ENCODE results near the gene SLC36A2.

SLC36A2 gene

DNA sequence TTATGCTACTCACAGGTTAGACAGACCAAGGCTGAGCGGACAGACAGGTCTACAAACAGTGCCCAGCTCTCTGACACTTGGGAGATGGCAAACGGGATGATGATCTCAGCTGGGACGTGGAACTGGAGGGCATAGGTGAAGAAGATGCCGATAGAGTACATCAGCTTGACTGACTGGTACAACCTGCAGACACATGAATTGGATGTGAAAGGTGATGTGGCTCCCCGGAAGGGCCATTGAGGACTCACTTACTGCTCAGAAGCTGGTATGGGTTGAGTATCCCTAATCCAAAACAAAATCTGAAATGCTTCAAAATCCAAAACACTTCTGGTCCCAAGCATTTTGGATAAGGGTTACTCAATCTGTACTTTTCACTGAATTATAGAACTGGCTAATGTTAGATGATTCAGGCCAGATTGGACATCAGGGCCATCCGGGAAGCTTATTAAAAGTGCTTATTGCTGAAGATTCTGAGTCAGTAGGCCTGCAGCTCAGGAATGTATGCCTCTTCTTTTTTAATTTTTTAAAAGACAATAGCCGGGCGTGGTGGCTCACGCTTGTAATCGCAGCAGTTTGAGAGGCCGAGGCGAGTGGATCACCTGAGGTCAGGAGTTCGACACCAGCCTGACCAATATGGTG is 66.2 kb downstream of the SLC36A2 start:
- DNase-seq = no peak

DNA sequence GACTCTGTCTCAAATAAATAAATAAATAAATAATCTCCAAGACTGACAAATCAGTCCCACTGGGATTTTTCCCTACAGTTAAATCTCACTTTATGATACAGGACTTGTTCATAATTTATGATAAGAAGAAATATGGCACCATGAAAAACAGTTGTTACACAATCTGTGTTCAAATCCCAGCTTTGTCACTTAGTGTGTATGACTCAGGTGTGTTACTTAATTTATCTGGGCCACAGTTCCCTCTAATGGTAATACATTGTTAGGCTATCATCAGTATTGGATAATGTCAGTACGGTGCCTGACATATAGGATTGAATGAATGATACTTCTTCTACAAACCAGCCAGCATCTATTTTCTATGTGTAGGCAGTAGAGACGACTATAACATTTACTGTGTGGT is 66.9 kb downstream of the SLC36A2 start:
- DNase-seq = no peak

DNA sequence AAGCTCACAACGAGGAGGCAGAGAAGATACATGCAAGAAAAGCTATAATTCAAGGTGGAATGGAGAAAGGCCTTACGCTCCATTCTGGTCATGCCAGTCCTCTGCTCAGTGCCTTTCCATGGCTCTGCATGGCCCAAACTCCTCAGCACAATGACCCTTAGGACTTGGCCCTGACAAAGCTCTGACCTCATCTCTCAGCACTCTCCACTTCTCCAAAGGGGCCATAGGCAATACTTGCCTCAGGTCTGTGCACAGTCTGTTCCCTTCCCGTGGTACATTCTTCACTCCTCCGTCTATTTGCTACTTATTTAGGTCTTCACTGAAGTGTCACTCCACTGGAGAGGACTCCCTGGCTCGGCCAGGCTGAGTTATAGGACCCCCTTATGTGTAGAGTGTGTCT is 68.5 kb downstream of the SLC36A2 start:
- no peak for DNase-seq

DNA sequence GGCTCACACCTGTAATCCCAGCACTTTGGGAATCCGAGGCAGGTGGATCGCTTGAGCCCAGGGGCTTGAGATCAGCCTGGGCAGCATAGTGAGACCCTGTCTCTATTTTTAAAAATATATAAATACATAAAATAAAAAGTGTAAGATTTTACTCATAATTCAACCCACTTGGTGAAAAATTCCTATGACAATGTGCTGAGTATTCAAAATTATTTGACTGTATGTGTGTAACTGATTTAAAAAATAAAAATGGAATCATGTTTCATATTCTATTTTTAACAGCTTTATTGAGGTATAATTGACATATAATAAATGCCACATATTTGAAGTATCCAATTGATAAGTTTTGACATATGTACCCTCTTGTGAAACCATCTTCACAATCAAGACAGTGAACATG is 71.6 kb downstream of the SLC36A2 start:
- no peak for DNase-seq

DNA sequence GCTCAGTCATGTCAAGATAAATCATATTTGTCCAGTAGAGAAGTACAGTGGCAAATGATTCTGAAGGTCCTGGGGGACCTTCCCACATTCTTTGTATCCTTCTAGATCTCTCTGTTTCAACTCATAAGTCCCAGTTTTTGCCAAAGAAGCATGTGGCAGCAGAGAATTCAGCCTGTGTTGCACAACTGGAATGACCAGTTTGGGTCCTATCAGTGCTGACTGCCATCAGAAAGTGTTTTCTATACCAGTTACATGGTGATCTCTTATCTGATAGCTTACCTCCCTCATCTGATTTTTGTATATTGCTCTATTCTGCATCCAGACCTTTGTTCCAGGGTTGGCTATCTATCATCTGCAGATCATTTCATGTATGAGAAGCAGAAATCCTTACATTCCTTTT is 72.7 kb downstream of the SLC36A2 start:
- no peak for DNase-seq

DNA sequence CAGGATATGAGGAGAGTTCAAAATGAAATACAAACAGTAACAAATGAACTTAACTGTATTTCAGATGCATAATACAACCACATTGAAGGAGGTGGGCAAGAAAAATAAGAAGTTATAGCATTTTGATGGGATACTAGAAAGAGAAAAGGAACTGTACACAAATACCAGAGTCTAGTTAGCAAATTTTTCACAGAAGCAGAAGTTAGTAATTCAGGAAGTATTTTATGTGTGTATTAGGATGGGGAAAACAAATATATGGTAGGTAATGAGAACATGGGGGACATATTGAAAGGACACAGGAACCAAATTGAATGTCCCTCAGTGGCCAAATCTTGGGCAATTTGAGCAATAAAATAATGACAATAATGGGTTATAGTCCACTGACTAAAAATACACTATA is 76.0 kb downstream of the SLC36A2 start:
- no peak for DNase-seq

DNA sequence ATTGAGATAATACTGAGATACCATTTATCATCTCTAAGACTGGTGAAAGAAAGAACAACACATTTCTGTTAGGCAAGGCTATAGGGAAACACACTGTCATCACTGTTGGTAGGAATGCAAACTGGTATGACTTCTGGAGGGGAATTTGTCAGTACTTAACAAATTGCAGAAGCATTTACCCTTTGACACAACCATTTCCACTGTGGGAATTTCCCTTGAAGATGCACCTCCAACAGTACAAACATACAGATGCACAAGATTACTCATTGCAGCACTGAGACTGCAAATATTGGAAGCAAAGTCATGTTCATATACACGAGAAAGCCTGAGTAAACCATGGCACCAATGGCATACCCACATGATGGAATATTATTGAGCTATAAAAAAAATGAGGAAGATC is 76.8 kb downstream of the SLC36A2 start:
- no peak for DNase-seq

DNA sequence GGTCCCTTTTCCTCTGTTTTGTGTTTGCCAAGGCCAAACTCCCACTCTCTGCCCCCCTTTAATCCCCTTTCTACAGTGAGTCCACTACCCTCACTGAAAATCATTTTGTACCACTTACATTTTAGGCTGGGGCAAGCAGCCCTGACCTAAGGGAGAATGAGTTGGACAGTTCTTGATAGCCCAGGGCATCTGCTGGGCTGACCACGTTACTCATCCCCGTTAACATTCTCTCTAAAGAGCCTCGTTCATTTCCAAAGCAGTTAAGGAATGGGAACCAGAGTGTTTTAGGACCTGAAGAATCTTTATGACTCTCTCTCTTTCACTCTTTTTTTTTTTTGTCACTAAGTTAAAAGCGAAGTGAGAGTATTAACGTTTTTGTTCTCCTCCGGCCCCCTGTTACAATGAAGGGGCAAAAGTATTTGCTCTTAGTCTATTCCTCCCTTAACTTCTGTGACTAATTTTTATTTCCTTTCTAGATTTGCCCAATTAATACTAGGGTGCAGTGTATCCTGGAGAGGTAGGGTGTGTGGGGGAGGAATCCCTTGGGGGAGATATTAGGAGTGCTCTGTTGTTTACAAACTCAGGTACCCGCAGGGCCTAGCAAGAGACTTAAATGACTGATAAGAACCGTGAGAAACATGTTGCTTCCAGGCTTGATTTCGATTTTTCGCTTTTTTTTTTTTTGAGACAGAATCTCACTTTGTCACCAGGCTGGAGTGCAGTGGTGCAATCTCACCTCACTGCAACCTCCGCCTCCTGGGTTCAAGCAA is 79.7 kb downstream of the SLC36A2 start:
- DNase-seq = no peak

Data from activated CD4-positive, alpha-beta T cell treated with anti-CD3 and anti-CD28 coated beads for 1 hour (primary cell).